CD4-positive, CD25-positive, alpha-beta regulatory T cell (primary cell): ENCODE data around the gene ARHGEF39. TPM values are rescaled to one million over a fixed set of nuclear protein-coding genes. Genes with fewer than 3 reads are reported as not detected.

Experiments used
- ATAC-seq, 2 donors: fragments of 150-1000 bp; cut with Tn5 transposase; one replicate each; pipeline ENCODE4 v1.10.0; 2021; ENCODE audit warnings: low read depth in 2 of 2, moderate number of reproducible peaks in 2 of 2, moderate library complexity in 1 of 2
- DNase-seq, 3 donors: peaks; one replicate each; pipeline versions ENCODE4 v3.0.0 to v3.0.0-alpha.2; 2012 to 2022; ENCODE audit warnings: mixed read lengths in 1 of 3
- H3K27ac ChIP-seq: one replicate; pipeline ENCODE4 v1.7.0; 2013; ENCODE audit warnings: mild to moderate bottlenecking, low read length; ENCODE audit not compliant: insufficient read depth, poor library complexity, severe bottlenecking
- H3K27me3 ChIP-seq: one replicate; pipeline ENCODE4 v1.7.0; 2013; ENCODE audit warnings: low read length; ENCODE audit not compliant: control insufficient read depth, insufficient read depth
- H3K36me3 ChIP-seq: one replicate; pipeline ENCODE4 v1.7.0; 2013; ENCODE audit warnings: mild to moderate bottlenecking, low read length, moderate library complexity; ENCODE audit not compliant: control insufficient read depth, insufficient read depth
- H3K4me1 ChIP-seq: 2 replicates; pipeline ENCODE4 v1.7.0; 2013; ENCODE audit warnings: mild to moderate bottlenecking, low read length; ENCODE audit not compliant: insufficient read depth, control insufficient read depth, poor library complexity, severe bottlenecking
- H3K4me3 ChIP-seq: one replicate; pipeline ENCODE4 v1.7.0; 2013; ENCODE audit warnings: low read depth, mild to moderate bottlenecking, low read length, moderate library complexity
- H3K9me3 ChIP-seq, 2 experiments: 1 replicate in 1 of 2; 2 replicates in 1 of 2; pipeline ENCODE4 v1.7.0; 2013; ENCODE audit warnings: low read length in 2 of 2, mild to moderate bottlenecking in 1 of 2, moderate library complexity in 1 of 2; ENCODE audit not compliant: control insufficient read depth in 2 of 2
- H3K27ac Mint-ChIP-seq, 3 donors: one replicate each; pipeline ENCODE4 v1.8.0; 2020 to 2022; ENCODE audit warnings: mild to moderate bottlenecking in 3 of 3, mixed read lengths in 3 of 3, moderate library complexity in 2 of 3
- H3K27me3 Mint-ChIP-seq: one replicate; pipeline ENCODE4 v1.8.0; 2022; ENCODE audit warnings: mild to moderate bottlenecking, mixed read lengths
- H3K36me3 Mint-ChIP-seq: one replicate; pipeline ENCODE4 v1.8.0; 2020; ENCODE audit warnings: mixed read lengths
- H3K4me1 Mint-ChIP-seq, 4 donors: one replicate each; pipeline ENCODE4 v1.8.0; 2020 to 2022; ENCODE audit warnings: mixed read lengths in 4 of 4, mild to moderate bottlenecking in 1 of 4
- H3K4me3 Mint-ChIP-seq, 4 donors: one replicate each; pipeline ENCODE4 v1.8.0; 2020 to 2022; ENCODE audit warnings: mild to moderate bottlenecking in 4 of 4, mixed read lengths in 4 of 4, moderate library complexity in 3 of 4
- H3K9me3 Mint-ChIP-seq, 7 donors: one replicate each; pipeline ENCODE4 v1.8.0; 2020 to 2022; ENCODE audit warnings: mixed read lengths in 7 of 7, mild to moderate bottlenecking in 3 of 7, moderate library complexity in 2 of 7
- polyA plus RNA-seq, 4 donors: library from polyadenylated mRNA; unstranded; fragments of 300-500 nt; fragmentation: Illumina TruSeq; gene quantifications; one replicate each; pipeline ENCODE4 v1.2.3, GENCODE V29; 2021
- total RNA-seq: library from RNA; stranded (reverse); gene quantifications from one replicate; pipeline ENCODE4 v1.2.3, GENCODE V29; 2022

ARHGEF39 gene
- total and polyA plus RNA-seq, 5 donors from 2014 or later, result 0.36 to 0.84 (median 0.44) TPM

- H3K36me3 Mint-ChIP-seq, result no peaks in the 10 kb centered on the region
Observed at GRCh38 chr9:35679766-35680330, 14.9 kb upstream of the ARHGEF39 start.

GRCh38 chr9:35679091-35679490 is 14.1 kb upstream of the ARHGEF39 start:
- Histone ChIP-seq H3K4me3 (no peak overlapping the region), H3K27me3 (peaks cover 6% of the 10 kb centered on the region), H3K9me3 (no peaks in the 10 kb centered on the region), H3K4me1 (peaks cover 11% of the 10 kb centered on the region), H3K36me3 (no peaks in the 10 kb centered on the region), H3K27ac (no peak overlapping the region)
- Mint-ChIP-seq H3K27ac (peak overlapping the region in 1 of 3 donors; percentile 54), H3K27me3 (peaks cover 30% of the 10 kb centered on the region), H3K4me3 (no peak overlapping the region), H3K36me3 (no peaks in the 10 kb centered on the region), H3K9me3 (peaks cover 0 to 1% (median 0%) of the 10 kb centered on the region in 7 donors), H3K4me1 (peaks cover 0 to 15% (median 2%) of the 10 kb centered on the region in 4 donors)
- no peak for DNase-seq
- ATAC-seq, result no peak

More at GRCh38 chr9:35679766-35680330, 14.9 kb upstream of the ARHGEF39 start:
- Histone ChIP-seq H3K4me1 (peaks cover 11% of the 10 kb centered on the region), H3K27me3 (no peaks in the 10 kb centered on the region), H3K9me3 (no peaks in the 10 kb centered on the region), H3K4me3 (no peak overlapping the region), H3K36me3 (no peaks in the 10 kb centered on the region), H3K27ac (no peak overlapping the region)
- DNase-seq (no peak), ATAC-seq (no peak)
- Mint-ChIP-seq H3K27ac (no peak overlapping the region), H3K4me1 (peaks cover 0 to 8% (median 2%) of the 10 kb centered on the region in 4 donors), H3K9me3 (peaks cover 0 to 1% (median 0%) of the 10 kb centered on the region in 7 donors), H3K27me3 (peaks cover 23% of the 10 kb centered on the region), H3K4me3 (no peak overlapping the region)

- Mint-ChIP-seq H3K4me3 (peak overlapping the region in 3 of 4 donors; percentile 56 to 78 (median 72)), H3K36me3 (no peaks in the 10 kb centered on the region), H3K9me3 (peaks cover 0 to 1% (median 0%) of the 10 kb centered on the region in 7 donors), H3K27me3 (peaks cover 38% of the 10 kb centered on the region), H3K4me1 (peaks cover 0 to 15% (median 4%) of the 10 kb centered on the region in 4 donors), H3K27ac (no peak overlapping the region)
- H3K27ac ChIP-seq, result no peak overlapping the region
- no peaks in the 10 kb centered on the region for H3K9me3 ChIP-seq
- ATAC-seq (peak; percentile 31 to 34), DNase-seq (peak in 1 of 3 donors; percentile 20)
- peaks cover 11% of the 10 kb centered on the region for H3K4me1 ChIP-seq
- no peaks in the 10 kb centered on the region for H3K36me3 ChIP-seq
- H3K4me3 ChIP-seq, result no peak overlapping the region
- peaks cover 6% of the 10 kb centered on the region for H3K27me3 ChIP-seq
Observed at GRCh38 chr9:35675732-35676392, 10.9 kb upstream of the ARHGEF39 start.

- ATAC-seq (peak in 1 of 2 donors; percentile 16), DNase-seq (no peak)
- Mint-ChIP-seq H3K36me3 (no peaks in the 10 kb centered on the region), H3K27ac (no peak overlapping the region), H3K4me1 (peaks cover 0 to 15% (median 4%) of the 10 kb centered on the region in 4 donors), H3K27me3 (peaks cover 38% of the 10 kb centered on the region), H3K9me3 (peaks cover 0 to 2% (median 0%) of the 10 kb centered on the region in 7 donors), H3K4me3 (peak overlapping the region in 2 of 4 donors; percentile 52 to 72)
- H3K9me3 ChIP-seq, result no peaks in the 10 kb centered on the region
- H3K4me1 ChIP-seq, result peaks cover 11% of the 10 kb centered on the region
- H3K27me3 ChIP-seq, result peaks cover 6% of the 10 kb centered on the region
- H3K36me3 ChIP-seq, result no peaks in the 10 kb centered on the region
- no peak overlapping the region for H3K4me3 ChIP-seq
- no peak overlapping the region for H3K27ac ChIP-seq
Observed at GRCh38 chr9:35675204-35675603, 10.2 kb upstream of the ARHGEF39 start.

GRCh38 chr9:35674025-35674361 is 9.0 kb upstream of the ARHGEF39 start:
- ATAC-seq, result no peak
- Histone ChIP-seq H3K9me3 (no peaks in the 10 kb centered on the region), H3K36me3 (no peaks in the 10 kb centered on the region), H3K4me1 (peaks cover 11% of the 10 kb centered on the region), H3K27ac (no peak overlapping the region), H3K27me3 (peaks cover 6% of the 10 kb centered on the region), H3K4me3 (no peak overlapping the region)
- Mint-ChIP-seq H3K4me3 (peak overlapping the region in 1 of 4 donors; percentile 26), H3K9me3 (peaks cover 0 to 2% (median 0%) of the 10 kb centered on the region in 7 donors), H3K4me1 (peaks cover 0 to 15% (median 4%) of the 10 kb centered on the region in 4 donors), H3K36me3 (no peaks in the 10 kb centered on the region), H3K27me3 (peaks cover 38% of the 10 kb centered on the region), H3K27ac (no peak overlapping the region)
- no peak for DNase-seq

- ATAC-seq, result no peak
- Mint-ChIP-seq H3K4me1 (peaks cover 0 to 15% (median 4%) of the 10 kb centered on the region in 4 donors), H3K27me3 (peaks cover 38% of the 10 kb centered on the region), H3K9me3 (peaks cover 0 to 2% (median 0%) of the 10 kb centered on the region in 7 donors), H3K27ac (no peak within 1 kb of the TSS), H3K36me3 (no peaks in the 10 kb centered on the region), H3K4me3 (peak within 1 kb of the TSS in 3 of 4 donors; percentile 12 to 30 (median 26))
- Histone ChIP-seq H3K4me3 (no peak within 1 kb of the TSS), H3K36me3 (no peaks in the 10 kb centered on the region), H3K27me3 (peaks cover 6% of the 10 kb centered on the region), H3K4me1 (peaks cover 11% of the 10 kb centered on the region), H3K9me3 (no peaks in the 10 kb centered on the region), H3K27ac (no peak within 1 kb of the TSS)
- no peak for DNase-seq
Observed at GRCh38 chr9:35673132-35674024, 8.4 kb upstream of the ARHGEF39 start, which contains the start of gene CA9. Gene CA9, plus strand, starts transcription at chr9:35673928. Its CDS starts 32 bp downstream, at chr9:35673960.

GRCh38 chr9:35669331-35670145 is 4.5 kb upstream of the ARHGEF39 start:
- DNase-seq, result no peak
- Mint-ChIP-seq H3K4me1 (peaks cover 5 to 20% (median 8%) of the 10 kb centered on the region in 4 donors), H3K9me3 (peaks cover 0 to 2% (median 0%) of the 10 kb centered on the region in 7 donors), H3K36me3 (no peaks in the 10 kb centered on the region), H3K4me3 (no peak overlapping the region), H3K27me3 (peaks cover 12% of the 10 kb centered on the region), H3K27ac (no peak overlapping the region)
- no peaks in the 10 kb centered on the region for H3K9me3 ChIP-seq
- no peak overlapping the region for H3K27ac ChIP-seq
- no peaks in the 10 kb centered on the region for H3K36me3 ChIP-seq
- H3K27me3 ChIP-seq, result peaks cover 4% of the 10 kb centered on the region
- peaks cover 15% of the 10 kb centered on the region for H3K4me1 ChIP-seq
- no peak for ATAC-seq
- no peak overlapping the region for H3K4me3 ChIP-seq
